ENCODE results near the gene CPLX1. TPM values are rescaled to one million over a fixed set of nuclear protein-coding genes. Genes with fewer than 3 reads are reported as not detected.

The CPLX1 gene
- total and polyA plus RNA-seq, 9 donors: 0.47 to 10.2 (median 2.3) TPM

- 10 to 18% (median 15%) methylated on average over 17 to 20 of the region's 20 CpGs for WGBS, 3 donors
- no peak for DNase-seq
- Histone ChIP-seq H3K9me3 (no peaks in the 10 kb centered on the region), H3K4me1 (ENCODE audit: insufficient read depth) (peaks cover 11% of the 10 kb centered on the region), H3K4me3 (no peak overlapping the region), H3K27ac (no peak overlapping the region), H3K27me3 (no peaks in the 10 kb centered on the region), H3K36me3 (no peaks in the 10 kb centered on the region)
- intact Hi-C loops (cut with DNase I): no loop called here
- no peak for TF ChIP-seq EP300 (IDR thresholded peaks at IDR 0.05)
- no peak for TF ChIP-seq POLR2A (IDR thresholded peaks at IDR 0.05)
Measured at GRCh38 chr4:795726-796119, 30.2 kb downstream of the CPLX1 start.

- intact Hi-C loops (cut with DNase I): no loop called here
- Histone ChIP-seq H3K4me3 (no peak overlapping the region), H3K27me3 (no peaks in the 10 kb centered on the region), H3K9me3 (no peaks in the 10 kb centered on the region), H3K36me3 (no peaks in the 10 kb centered on the region), H3K4me1 (ENCODE audit: insufficient read depth) (peaks cover 11% of the 10 kb centered on the region), H3K27ac (no peak overlapping the region)
- TF ChIP-seq EP300 (IDR thresholded peaks at IDR 0.05) (no peak), POLR2A (IDR thresholded peaks at IDR 0.05) (no peak)
- TF ChIP-seq, protein P1, sequence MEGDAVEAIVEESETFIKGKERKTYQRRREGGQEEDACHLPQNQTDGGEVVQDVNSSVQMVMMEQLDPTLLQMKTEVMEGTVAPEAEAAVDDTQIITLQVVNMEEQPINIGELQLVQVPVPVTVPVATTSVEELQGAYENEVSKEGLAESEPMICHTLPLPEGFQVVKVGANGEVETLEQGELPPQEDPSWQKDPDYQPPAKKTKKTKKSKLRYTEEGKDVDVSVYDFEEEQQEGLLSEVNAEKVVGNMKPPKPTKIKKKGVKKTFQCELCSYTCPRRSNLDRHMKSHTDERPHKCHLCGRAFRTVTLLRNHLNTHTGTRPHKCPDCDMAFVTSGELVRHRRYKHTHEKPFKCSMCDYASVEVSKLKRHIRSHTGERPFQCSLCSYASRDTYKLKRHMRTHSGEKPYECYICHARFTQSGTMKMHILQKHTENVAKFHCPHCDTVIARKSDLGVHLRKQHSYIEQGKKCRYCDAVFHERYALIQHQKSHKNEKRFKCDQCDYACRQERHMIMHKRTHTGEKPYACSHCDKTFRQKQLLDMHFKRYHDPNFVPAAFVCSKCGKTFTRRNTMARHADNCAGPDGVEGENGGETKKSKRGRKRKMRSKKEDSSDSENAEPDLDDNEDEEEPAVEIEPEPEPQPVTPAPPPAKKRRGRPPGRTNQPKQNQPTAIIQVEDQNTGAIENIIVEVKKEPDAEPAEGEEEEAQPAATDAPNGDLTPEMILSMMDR (IDR thresholded peaks at IDR 0.05): no peak
- 1 to 2% (median 2%) methylated on average over 19 to 71 of the region's 71 CpGs for WGBS, 3 donors
- DNase-seq: no peak
Measured at GRCh38 chr4:794900-795725, 30.8 kb downstream of the CPLX1 start.

- DNase-seq: no peak
- no peaks in the 10 kb centered on the region for H3K36me3 ChIP-seq
- no peaks in the 10 kb centered on the region for H3K9me3 ChIP-seq
- H3K27ac ChIP-seq: no peak overlapping the region
- H3K4me3 ChIP-seq: no peak overlapping the region
- no peaks in the 10 kb centered on the region for H3K27me3 ChIP-seq
- peaks cover 11% of the 10 kb centered on the region for H3K4me1 ChIP-seq (ENCODE audit: insufficient read depth)
- 35 to 45% (median 41%) methylated on average over 16 to 19 of the region's 19 CpGs for WGBS, 3 donors
- intact Hi-C loops (cut with DNase I): no loop called here
- TF ChIP-seq, protein P1 (IDR thresholded peaks at IDR 0.05): no peak
- TF ChIP-seq POLR2A (IDR thresholded peaks at IDR 0.05): no peak
- TF ChIP-seq EP300 (IDR thresholded peaks at IDR 0.05): no peak
Measured at GRCh38 chr4:793941-794621, 31.8 kb downstream of the CPLX1 start.

- H3K4me3 ChIP-seq: no peak overlapping the region
- peaks cover 11% of the 10 kb centered on the region for H3K4me1 ChIP-seq (ENCODE audit: insufficient read depth)
- no peak overlapping the region for H3K27ac ChIP-seq
- intact Hi-C loops (cut with DNase I): no loop called here
- 45 to 52% (median 50%) methylated on average over 18 to 19 of the region's 19 CpGs for WGBS, 3 donors
- no peak for DNase-seq
- H3K27me3 ChIP-seq: no peaks in the 10 kb centered on the region
- H3K36me3 ChIP-seq: no peaks in the 10 kb centered on the region
- TF ChIP-seq POLR2A (IDR thresholded peaks at IDR 0.05): no peak
- TF ChIP-seq EP300 (IDR thresholded peaks at IDR 0.05): no peak
- TF ChIP-seq, protein P1 (IDR thresholded peaks at IDR 0.05): no peak
- no peaks in the 10 kb centered on the region for H3K9me3 ChIP-seq
Measured at GRCh38 chr4:793093-793861, 32.7 kb downstream of the CPLX1 start.

Measured in ovary (tissue), 9 donors.